Brain pericyte (primary cell): ENCODE results near the gene RTP5.

Experiments used
- DNase-seq: peaks from one replicate; pipeline ENCODE4 v3.0.0-alpha.2; 2012; ENCODE audit warnings: low read depth, low spot score

Gene RTP5

DNA sequence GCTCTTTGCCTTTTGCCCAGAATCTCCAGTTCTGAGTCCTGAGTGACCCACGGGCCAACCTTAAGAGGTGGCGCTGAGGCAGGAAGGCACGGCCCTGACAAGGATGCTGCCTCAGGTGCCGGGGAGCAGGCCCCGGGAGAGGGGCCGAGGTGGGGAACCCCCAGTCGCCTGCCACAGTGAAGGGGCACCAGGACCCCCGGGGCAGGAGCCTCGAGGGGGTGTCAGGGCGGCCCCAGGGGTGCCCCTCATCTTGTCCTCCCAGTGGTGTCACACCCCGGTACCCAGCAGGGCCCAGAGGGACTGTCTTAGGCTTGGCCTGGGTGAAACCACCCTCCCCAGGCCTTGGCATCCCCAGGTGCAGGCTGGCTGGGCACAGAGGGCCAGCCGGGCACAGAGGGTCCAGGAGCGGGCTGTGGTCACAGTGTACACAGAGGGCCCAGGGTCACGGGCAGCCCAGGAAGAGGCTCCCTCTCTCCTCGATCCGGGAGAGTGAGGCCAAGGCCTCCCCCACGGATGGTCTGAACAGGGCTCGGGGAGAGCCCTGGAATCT lies 11.9 kb upstream of the RTP5 start:
- no peak for DNase-seq

DNA sequence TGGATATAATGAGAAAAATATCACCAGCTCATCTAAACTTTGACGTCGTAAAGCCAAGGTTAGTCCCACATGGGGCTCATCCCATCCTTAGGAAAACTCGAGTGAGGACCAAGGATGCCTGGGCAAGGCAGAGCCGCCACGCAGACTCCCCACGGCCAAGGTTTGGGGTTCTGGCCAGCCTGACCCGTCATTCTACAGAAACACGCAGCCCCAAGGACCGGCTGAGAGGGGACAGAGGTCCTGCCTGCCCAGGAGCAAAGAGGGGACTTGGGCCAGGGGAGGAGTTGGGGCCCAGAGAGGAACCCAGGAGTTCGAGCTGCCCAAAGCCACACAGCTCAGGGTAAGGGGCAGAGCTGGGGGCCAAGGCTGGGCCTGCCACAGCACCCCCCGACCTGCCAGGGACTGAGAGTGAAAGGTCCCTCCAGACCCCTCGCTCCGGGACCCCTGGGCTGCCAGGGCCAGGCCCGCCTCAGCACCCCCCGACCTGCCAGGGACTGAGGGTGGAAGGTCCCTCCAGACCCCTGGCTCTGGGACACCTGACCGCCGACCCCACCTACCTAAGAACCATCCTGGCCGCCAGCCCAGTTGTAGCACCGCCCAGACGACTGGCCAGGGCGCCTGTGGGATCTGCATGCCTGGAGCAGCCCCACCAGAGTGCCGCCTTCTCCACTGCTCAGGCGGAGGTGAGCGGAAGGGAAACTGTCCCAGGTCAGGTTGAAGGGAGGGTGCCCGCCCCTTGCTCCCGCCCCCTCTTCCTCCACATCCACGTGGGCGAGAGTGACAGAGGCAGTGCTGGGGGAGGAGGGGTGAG lies 11.1 kb upstream of the RTP5 start, which contains the start of gene PDCD1:
Gene PDCD1 (minus strand): TSS at position 689 of the 811 bp plus-strand sequence. CDS start 56 bp downstream, at position 633.
- no peak for DNase-seq

DNA sequence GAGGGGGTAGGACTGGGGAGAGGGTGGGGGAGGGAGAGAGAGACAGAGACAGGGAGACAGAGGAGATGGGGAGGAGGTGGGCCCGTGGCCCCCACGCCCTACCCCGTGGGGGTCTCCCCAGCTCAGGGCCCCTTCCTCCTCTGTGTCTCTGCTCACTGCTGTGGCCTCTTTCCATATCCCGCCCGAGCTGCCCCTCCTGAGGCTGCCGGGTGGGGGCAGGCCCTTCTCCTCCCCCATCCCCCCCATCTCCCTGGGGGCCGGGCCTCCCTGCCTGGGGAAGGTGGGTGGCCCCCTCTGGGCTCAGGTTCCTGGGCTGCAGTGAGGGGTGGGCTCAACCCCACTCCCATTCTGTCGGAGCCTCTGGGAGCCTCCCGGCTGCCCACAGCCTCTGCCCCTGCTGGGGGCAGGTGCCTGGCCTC lies 10.5 kb upstream of the RTP5 start:
- DNase-seq: no peak

DNA sequence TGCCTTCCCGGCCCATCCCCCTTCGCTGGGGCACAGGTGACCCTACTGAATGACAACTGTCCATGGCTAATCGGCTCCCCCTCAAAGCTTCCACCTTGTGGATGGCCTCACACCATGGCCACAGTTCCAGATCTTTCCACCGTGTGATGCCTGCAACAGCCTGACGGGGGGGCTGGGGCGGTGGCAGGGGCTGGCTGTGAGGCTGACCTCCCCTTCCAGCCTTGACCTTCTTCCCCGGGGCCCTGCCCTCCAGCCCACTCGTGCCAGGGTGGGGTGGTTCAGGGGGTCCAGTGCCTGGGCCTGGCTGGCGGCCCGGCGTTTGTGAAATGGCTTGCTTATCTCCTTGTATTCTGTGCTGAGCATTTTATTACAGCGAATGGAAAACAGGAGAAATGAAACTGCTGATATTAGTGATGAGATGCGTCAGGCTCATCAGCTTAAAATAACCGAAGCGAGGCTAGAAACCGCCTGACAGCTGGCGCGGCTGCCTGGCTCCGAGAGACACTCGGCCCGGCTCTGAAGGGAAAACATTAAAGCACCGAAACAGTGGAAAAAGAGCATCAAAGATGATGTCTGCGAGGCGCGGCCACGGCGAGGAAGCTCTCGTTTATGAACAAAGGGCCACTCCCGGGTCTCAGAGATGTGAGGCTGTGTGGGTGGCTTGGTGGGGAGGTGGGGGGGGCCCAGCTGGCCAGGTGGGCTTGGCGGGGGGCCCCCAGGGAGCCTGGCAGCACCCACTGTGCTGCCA lies 9.9 kb upstream of the RTP5 start:
- no peak for DNase-seq

DNA sequence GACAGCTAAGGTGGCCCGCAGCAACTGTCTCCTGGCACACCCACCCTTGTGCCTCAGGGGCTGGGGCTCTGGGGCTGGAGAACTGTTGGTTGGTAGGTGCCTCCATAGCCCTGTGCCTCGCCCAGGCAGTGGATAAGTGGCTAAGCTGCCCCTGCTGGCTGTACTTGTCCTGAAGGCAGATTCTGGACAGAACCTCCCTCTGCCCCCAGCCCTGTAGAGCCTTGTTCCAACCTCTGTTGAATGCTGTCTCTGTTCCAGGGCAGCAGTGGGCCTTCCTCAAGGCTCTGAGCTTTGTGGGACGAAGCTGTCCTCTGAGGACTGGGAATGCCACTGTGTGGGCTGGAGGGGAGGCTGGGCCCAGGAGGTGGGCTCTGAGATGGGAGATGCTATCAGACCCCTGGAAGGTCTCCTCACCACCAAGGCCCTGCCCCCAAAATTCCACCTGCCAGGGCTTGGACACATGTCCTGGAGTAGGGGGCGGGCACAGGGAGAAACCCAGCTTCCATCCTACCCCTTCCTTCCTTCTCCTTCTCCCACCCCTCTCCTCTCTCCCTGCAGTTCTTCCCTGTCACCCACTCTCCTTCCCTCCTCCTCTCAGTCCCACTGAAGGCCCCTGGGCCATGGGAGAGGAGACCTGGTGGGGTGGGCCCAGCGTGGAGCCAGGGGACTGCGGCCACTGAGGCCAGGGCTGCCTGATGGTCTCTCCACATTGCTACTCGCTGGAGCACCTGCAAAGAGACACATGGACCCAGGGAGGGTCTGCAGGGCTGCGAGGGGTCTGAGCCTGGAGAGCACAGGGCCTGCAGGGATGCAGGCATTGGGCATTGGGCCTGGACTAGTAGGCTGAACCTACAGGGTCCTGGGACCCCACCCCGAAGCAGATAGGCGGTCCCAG lies 9.1 kb upstream of the RTP5 start:
- DNase-seq: no peak

DNA sequence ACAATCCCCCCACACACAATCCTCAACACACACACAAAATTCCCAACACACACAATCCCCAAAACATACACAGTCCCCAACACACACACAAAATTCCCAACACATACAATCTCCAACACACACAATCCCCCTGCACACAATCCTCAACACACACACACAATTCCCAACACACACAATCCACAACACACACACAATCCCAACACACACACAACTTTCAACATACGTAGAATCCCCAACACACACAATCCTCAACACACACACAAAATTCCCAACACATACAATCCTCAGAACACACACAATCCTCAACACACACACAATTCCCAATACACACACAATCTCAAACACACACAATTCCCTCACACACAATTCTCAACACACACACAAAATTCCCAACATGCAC lies 8.3 kb upstream of the RTP5 start:
- DNase-seq: no peak

DNA sequence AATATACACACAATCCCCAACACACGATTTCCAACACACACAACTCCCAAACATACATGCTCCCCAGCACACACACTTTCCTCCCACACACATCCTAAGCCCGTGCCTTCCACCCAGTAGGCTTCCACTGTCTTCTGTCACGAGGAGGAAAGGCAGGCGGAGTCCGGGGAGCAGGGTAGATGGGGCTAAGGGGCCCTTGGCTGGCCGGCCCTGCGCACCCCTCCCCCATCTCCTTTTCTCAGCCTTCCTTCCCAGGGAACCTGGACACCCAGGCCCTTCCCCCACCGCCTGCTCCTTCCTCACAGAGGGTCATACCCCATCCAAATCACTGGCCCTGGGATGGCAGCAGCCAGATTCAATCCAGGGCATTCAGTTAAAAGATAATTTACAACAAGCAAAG lies 7.4 kb upstream of the RTP5 start:
- DNase-seq: no peak

DNA sequence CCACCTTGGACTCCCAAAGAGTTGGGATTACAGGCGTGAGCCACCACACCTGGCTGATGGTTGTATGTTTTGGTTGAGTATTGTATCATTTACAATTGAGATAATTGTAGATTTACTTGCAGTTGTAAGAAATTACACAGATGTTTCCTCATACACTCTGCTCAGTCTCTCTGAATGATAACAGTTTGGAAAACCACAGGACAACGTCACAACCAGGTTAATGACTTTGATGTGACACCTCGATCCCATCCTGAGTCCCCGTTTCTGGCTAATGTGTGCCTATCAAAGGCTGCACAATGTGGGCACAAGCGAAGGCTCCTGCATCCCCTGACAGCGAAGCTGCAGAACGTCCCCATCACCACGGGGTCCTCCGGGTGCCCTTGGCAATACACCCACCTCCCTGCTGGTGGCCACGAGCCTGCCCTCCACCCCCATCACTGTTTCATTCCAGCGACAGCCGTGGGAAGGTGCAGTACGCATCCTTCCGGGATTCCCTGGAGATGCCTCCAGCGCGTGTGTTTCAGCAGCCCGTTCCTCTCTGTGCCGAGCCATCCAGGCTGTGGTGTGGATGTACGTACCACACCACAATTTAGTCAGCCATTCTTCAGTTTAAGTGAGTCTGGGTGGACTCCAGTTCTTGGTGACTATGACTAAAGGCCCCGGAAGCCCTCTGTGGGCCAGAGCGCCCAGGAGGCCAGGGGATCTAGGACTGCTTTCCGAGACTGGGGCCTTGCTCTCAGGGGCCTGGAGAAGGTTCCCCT lies 6.6 kb upstream of the RTP5 start:
- DNase-seq: no peak

DNA sequence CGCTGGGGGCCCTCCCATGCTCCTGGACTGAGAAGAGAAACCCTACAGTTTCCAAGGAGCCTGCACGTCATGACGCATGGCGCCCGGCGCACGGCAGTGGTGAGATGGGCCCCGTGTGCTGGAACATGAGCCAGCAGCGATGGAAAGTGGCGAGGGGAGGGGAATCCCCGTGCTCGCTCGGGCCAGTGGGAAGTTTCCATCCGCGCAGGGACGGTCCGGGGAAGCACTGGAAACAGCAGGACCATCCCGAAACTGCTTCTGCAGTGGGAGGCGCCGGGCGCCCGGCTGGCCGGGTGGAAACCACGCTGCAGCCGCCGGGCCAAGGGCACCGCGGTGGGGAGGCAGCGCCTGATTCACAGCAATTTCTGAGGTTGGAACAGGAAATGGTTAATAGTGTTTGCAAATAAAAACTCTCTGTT lies 6.0 kb upstream of the RTP5 start:
- DNase-seq: no peak

DNA sequence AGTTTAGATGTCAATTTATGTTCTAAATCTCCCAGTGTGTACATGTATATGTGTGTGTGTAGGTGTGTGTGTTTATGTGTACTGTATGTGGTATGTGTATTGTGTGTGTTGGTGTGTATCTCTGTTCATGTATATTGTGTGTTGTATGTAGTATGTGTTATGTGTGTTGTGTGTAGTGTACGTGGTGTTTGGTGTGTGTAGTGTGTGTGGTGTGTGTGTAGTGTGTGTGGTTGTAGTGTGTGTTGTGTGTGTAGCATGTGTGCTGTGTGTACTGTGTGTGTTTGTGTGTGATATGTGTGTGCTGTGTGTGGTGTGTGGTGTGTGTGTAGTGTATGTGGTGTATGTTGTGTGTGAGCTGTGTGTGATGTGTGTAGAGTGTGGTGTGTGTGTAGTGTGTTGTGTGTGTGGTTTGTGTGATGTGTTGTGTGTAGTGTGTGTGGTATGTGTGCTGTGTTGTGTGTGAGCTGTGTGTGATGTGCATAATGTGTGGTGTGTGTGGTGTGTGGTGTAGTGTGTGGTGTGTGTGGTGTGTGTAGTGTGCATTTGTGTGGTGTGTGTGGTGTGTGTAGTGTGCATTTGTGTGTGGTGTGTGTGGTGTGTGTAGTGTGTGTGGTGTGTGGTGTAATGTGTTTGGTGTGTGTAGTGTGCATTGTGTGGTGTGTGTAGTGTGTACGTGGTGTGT lies 5.2 kb upstream of the RTP5 start:
- no peak for DNase-seq

DNA sequence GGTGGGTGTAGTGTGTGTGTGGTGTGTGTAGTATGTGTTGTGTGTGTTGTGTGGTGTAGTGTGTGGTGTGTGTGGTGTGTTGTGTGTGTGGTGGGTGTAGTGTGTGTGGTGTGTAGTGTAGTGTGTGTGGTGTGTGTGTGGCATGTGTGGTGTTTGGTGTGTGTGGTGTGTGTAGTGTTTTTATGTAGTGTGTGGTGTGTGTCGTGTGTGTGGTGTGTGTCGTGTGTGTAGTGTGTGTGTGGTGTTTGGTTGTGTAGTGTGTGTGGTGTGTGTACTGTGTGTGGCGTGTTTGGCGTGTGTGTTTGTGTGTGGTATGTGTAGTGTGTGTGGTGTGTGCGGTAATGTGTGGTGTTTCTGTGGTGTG lies 4.7 kb upstream of the RTP5 start:
- DNase-seq: no peak

DNA sequence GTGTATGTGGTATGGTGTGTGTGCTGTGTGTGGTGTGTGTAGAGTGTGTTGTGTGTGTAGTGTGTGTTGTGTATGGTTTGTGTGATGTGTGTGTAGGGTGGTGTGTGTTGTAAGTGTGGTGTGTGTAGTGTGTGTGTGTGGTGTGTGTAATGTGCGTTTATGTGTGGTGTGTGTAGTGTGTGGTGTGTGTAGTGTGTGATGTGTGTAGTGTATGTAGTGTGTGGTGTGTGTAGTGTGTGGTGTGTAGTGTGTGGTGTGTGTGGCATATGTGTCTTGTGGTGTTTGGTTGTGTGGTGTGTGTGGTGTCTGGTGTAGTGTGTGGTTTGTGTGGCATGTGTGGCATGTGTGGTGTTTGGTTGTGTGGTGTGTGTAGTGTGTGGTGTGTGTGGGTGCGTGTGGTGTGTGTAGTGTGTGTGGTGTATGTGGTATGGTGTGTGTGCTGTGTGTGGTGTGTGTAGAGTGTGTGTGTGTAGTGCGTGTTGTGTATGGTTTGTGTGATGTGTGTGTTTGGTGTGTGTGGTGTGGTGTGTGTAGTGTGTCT lies 4.0 kb upstream of the RTP5 start:
- DNase-seq: no peak

DNA sequence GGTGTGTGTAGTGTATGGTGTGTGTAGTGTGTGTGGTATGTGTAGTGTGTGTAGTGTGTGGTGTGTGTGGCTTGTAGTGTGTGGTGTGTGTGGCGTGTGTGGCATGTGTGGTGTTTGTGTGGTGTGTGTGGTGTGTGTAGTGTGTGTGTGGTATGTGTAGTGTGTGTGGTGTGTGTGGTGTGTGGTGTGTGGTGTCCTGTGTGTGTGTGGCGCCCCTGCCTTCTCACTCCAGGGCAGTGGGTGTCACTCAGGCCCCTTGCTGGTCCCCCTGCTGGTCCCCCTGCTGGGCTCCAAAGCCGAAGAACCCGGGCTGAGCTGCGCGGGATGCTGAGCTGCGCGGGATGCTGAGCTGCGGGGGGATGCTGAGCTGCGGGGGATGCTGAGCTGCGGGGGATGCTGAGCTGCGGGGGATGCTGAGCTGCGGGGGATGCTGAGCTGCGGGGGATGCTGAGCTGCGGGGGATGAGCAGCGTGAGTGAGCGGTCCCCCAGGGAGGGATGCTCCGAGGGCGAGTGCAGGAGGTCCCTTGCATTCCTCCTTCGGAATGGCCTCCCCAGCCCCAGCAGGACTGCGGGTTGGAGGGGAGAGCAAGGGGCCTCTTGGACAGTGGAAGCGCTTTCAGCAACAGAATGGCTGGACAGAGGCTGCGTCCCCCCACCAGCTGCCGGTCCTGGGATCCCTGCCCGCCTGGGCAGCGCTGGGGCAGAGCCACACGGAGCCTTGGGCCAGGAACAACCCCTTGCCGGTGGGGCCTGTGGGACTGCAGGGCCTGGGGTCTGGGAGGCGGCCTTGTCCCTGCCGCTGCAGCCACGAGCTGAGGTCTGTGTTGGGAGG lies 3.4 kb upstream of the RTP5 start:
- no peak for DNase-seq

DNA sequence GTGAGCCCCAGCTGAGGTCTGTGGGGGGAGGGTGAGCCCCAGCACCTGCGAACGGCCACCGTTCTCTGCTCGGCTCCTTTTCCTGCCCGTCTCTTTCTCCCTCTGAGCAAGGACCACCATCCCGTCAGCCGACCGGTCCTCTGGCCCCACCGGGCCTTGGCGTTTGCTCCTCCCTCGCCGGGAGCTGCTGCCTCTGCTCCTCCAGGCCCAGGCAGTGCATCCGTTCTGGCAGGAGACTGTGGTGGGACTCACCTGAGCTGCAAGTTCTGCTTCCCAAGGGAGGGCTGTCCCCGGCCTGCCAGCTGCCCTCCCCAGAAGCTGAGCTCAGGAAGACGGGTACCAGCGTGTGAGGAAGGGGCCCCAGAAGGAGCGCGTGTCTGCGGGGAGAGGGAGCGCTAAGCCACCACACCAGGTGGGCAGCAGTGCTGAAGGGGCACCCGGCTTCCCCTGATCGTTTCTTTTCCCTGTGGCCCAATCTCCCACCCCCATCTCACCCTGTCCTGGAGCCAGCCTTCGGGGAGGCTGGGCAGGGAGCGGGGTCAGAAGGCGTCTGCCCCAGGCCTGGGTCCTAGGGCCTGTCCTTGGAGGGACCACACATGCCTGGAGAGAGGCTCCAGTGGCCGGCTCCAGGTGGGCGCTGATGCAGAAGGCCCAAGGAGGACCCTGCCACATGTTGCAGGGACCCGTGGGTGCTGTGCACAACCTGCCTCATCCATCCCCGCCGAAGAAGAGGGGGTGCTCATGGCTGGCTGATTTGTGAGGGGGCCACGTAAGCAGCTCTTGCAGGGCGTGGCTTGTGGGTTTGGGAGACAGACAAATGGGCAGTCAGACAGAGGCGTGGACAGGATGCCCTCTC lies 2.5 kb upstream of the RTP5 start:
- DNase-seq: no peak

DNA sequence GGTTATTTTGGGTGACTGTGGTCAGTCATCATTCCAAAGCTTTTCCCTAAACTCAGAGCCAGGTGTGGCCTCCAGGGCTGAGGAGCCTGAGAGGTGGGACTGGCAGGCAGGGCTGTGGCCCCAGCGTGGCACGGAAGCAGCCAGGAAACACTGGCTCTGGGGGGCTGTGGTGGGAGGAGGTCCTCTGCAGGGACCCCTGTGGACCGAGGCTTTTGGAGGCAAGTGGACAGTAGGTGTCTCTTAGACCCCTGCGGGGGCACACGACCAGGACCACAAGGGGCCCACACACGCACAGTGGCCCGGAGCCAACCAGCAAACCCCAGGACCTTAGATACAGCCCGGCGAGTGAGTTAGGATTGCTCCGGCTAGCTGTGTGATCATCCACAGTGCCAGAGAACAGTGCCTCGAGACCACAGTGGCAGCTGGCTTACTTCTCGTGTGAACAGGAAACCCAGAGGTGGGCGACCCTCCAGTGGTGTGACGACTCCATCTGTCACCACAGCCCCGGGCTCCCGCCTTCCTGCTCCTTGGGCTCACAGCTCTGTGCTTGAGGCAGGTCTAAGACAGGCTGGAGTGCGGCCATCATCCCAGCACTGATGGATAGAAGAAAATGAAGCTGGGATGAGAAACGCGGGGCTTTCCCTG lies 1.6 kb upstream of the RTP5 start:
- DNase-seq: no peak

DNA sequence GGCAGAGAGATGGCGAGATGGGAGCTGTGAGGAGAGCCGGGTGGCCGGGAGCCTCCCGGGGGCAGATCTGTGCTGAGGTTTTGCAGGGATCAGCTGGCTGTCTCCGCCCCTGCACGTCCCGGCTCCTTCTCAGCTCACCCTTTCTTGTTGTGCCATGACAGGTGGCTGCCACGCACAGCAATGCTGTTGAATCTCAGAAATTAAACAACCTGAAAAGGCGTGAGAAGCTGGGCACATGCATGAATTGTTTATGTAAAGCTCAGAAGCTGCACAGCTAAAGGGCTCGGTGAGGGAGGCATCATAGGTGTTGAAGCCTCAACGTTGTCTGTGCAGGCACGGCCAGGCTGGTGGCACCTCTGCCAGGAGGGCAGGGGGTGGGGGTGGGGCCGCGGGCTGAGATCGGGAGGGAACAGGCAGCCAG lies 858 bp upstream of the RTP5 start:
- DNase-seq: no peak

DNA sequence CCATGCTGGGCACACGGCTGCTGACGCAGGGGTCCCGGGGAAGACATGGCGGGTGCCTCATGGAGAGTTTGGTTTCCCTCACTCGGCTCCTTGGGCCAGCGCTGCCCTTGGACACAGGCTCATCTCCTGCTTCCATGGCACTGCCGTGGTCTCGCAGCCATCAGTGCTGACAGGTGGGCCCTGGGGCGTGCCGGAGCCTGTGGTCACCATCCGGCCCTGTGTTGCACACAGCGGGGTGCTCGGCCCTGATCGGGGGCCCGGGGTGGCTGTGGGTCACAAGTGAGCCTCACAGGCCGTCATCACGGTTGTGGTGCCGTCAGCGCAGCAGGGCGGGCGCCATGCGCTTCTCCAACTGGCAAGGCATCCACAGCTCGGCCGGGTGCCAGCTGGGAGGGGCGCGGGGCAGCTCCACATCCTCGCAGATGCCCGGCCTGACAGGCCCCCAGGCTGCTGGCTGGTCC lies 582 bp downstream of the RTP5 start:
- DNase-seq: no peak
